Measurements from ENCODE around the gene VGF.
A peak's percentile ranks its signal among the peaks of the same experiment; 100 is the strongest.
"Not testable (repeated sequence)": the region's sequence is repeated elsewhere in the genome, so short reads cannot be mapped to it uniquely, and the experiment has no call there.

VGF gene

GRCh38 chr7:101134399-101134980 lies 30.9 kb downstream of the VGF start:
- DNase-seq: no peak

DNA sequence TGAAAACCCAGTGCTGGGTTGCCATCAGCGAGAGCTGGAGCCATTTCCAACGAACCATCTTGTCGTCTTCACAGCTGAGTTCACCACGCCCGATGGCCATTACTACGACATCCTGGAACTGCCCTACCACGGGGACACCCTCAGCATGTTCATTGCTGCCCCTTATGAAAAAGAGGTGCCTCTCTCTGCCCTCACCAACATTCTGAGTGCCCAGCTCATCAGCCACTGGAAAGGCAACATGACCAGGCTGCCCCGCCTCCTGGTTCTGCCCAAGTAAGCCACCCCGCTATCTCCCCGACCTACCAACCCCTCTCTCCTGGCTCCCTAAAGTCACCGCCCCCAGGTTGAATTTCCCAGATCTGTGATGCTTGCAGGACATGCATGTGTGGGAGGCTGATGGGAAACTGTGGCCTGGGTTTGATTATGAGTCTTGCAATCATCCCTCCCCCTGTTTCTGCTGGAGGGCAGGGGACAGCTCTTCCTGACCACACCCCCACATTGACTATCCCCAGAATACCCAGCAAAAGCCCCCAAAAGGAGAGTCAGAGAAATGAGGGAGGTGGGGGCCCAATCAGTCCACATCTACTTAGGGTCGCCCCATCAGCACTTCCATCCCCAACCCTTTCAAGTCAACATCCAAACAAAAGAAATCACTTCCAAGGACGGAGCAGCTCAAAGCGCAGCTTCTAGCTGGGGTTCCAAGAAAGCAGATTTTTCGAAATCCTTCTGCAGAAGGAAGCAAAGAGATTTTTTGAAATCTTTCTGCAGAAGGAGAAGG lies 31.6 kb downstream of the VGF start:
- no peak for DNase-seq

DNA sequence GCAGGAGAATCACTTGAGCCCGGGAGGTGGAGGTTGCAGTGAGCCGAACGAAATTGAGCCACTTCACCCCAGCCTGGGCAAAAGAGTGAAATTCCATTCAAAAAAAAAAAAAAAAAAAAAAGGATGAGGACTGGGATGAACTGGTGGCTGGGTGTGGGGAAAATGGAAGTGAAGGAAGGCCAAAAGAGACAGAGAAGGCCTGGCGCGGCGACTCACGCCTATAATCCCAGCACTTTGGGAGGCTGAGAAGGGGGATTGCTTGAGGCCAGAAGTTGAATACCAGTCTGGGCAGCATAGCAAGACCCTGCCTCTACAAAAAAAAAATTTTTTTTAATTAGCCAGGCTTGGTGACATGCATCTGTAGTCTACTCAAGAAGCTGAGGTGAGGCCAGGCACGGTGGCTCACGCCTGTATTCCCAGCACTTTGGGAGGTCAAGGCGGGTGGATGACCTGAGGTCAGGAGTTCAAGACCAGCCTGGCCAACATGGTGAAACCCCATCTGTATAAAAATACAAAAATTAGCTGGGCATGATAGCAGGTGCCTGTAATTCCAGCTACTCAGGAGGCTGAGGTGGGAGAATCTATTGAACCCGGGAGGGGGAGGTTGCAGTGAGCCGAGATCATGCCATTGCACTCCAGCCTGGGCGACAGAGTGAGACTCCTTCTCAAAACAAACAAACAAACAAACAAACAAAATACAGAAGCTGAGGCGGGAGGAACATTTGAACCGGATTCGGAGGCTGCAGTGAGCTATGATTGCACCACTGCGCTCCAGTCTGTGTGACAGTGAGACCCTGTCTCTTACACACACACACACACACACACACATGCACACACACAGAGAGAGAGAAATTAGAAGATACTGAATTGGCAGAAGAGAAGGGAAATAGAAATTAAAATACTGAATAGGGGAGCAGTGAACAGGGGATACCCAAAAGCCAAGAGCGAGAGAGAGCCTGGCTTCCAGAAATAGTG lies 32.5 kb downstream of the VGF start:
- DNase-seq: not testable (repeated sequence)

DNA sequence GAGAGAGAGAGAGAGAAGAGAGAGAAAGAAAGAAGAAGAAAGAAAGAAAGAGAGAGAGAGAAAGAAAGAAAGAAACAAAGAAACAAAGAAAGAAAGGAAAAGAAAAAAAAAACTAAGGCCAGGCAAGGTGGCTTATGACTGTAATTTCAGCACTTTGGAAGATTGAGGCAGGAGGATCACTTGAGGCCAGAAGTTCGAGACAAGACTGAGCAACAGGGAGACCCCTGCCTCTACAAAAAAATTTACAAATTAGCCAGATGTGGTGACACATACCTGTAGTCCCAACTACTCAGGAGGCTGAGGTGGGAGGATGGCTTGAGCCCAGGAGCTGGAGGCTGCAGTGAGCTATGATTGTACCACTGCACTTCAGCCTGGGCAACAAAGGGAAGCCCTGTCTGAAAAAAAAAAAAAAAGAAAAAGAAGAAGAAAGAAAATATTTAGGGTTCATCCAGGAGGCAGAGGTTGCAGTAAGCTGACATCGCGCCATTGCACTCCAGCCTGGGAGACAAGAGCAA lies 35.7 kb downstream of the VGF start:
- no peak for DNase-seq

DNA sequence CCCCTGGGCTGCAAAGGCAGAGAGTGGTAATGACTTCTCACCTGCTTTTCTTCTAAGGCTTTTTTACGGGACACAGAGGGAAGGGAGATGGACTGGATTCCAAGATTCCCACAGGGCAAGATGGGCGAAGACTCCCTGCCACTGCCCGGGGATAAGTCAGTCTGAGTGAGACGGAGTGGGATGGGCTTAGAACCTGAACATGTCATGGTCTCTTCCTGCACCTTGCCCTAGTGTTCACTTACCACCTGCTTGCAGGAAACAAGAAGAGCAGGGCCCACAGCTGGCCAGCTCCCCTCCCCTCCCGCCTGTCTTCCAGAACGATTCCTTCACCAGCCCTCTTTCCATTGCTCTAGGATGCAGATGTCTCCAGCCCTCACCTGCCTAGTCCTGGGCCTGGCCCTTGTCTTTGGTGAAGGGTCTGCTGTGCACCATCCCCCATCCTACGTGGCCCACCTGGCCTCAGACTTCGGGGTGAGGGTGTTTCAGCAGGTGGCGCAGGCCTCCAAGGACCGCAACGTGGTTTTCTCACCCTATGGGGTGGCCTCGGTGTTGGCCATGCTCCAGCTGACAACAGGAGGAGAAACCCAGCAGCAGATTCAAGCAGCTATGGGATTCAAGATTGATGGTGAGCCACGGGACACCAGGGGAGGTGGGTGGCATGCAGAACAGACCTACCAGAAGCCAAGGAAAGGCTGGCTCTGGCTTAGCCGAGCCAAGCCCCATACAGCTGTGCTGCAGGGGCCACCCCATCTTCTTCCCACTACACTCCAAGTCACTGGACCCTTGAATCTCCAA lies 37.1 kb downstream of the VGF start:
- no peak for DNase-seq

- no peak for DNase-seq
Measured at GRCh38 chr7:101127460-101128039, 37.8 kb downstream of the VGF start.

DNA sequence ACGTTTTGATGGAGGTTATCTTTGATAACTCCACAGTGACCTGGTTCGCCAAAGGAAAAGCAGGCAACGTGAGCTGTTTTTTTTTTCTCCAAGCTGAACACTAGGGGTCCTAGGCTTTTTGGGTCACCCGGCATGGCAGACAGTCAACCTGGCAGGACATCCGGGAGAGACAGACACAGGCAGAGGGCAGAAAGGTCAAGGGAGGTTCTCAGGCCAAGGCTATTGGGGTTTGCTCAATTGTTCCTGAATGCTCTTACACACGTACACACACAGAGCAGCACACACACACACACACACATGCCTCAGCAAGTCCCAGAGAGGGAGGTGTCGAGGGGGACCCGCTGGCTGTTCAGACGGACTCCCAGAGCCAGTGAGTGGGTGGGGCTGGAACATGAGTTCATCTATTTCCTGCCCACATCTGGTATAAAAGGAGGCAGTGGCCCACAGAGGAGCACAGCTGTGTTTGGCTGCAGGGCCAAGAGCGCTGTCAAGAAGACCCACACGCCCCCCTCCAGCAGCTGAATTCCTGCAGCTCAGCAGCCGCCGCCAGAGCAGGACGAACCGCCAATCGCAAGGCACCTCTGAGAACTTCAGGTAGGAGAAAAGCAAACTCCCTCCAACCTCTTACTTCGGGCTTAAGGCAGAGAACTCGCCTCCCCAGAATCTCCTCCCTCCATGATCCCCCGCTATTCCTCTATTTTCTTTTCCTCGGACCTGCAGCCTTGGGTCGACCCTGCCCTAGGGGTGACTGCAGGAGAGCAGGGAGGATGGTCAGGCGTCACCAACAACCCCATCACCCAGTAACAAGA lies 38.5 kb downstream of the VGF start, which contains the start of gene SERPINE1:
Gene SERPINE1 (plus strand): TSS at position 454 of the 809 bp plus-strand sequence. CDS start 1,290 bp downstream, outside the sequence.
- peak; percentile 89 for DNase-seq

- DNase-seq: peak; percentile 79
Measured at GRCh38 chr7:101125989-101126650, 39.2 kb downstream of the VGF start.

GRCh38 chr7:101124376-101125056 lies 40.9 kb downstream of the VGF start:
- DNase-seq: no peak

DNA sequence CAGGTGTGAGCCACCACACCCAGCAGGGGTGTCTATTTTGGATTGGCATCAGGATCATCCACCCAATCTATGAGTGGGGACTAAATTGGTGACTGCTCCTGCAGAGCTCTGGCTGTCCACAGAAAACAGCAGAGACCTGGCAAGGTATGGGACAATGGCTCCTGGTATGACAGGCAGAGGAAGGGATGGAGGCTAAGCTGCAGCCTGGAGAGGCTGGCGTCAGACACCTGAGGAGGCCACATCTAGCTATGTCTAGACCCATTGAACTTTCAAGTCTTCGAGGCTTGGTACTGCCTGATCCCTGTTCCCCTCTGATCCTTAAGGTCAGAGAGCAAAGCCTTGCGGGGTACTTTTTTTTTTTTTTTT lies 41.7 kb downstream of the VGF start:
- DNase-seq: no peak

- DNase-seq: no peak
Measured at GRCh38 chr7:101122933-101123702, 42.3 kb downstream of the VGF start.

DNA sequence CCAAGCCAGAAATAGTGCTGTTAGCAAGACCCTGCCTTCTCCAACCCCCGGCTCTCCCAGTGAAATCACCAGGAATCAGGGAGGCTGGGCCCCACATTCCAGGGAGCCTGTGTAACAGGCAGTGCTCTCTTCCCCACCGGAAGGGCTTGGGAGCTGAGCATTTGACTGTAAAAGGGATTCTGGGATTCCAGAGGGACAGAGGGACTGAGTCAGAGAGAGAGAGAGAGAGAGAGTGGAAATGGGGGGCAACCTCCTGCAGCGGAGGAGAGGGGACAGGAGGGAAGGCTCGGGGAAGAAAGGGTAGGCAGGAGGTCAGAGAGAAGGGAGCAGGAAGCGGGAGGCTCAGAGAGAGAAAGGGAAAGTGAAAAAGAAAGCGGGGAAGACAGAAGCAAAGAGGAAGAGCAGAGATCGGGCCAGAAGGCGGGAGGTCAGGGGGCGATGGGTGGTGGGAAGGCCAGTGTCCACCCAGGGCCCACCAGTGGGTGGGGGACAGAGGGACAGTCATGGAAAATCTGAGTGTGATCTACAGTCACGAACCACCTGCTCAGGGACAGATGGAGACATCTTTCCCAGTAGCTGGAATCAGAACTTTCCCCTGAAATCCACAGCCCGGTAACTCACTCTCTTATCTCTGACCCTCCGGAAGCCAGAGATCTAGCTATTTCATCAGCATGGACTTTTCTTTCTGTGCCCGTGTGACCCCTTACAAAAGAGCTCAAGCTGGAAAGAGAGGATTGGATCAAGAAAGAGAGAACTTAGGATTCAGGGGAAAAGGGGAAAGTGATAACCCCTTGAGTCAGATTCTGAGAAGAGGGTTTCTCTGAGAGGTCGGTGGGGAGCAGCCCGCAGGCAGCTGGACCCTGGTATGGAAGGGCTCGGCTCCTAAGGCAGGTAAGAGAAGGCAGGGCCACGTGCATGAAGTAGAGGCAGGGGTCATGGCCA lies 43.1 kb downstream of the VGF start:
- peak; percentile 90 for DNase-seq

GRCh38 chr7:101121631-101121990 lies 43.8 kb downstream of the VGF start:
- DNase-seq: not testable (repeated sequence)

- no peak for DNase-seq
Measured at GRCh38 chr7:101120315-101120714, 45.1 kb downstream of the VGF start.

- DNase-seq: no peak
Measured at GRCh38 chr7:101119876-101120275, 45.5 kb downstream of the VGF start.

GRCh38 chr7:101118856-101119255 lies 46.5 kb downstream of the VGF start:
- no peak for DNase-seq

DNA sequence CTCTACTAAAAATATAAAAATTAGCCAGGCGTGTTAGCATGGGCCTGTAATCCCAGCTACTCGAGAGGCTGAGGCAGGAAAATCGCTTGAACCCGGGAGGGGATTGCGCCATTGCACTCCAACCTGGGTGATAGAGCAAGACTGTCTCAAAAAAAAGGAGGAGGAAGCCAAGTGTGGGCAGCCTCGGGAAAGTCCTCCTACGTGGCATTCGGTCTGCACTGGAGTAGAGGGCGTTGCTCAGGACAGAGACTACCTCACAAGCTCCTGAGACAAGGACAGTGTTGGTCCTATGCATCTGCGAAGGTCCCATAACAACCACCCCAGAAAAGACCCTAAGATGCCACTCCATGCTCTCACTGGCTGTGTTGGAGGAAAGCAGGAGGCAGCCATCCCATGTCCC lies 48.5 kb downstream of the VGF start:
- no peak for DNase-seq

GRCh38 chr7:101115215-101115614 lies 50.2 kb downstream of the VGF start:
- DNase-seq: no peak

Measured in right forelimb (tissue), 1 donor.